Measurements from ENCODE around the gene ASF1A. TPM values are rescaled to one million over a fixed set of nuclear protein-coding genes. Genes with fewer than 3 reads are reported as not detected.

ASF1A gene
- total and polyA plus RNA-seq, 9 of the 15 experiments (the other 6 are each of a cell fraction or from before 2014, with no cell fraction given) = 31.5 to 45.3 (median 34.8) TPM

GRCh38 chr6:118896339-118897136 lies 2.6 kb downstream of the ASF1A start (continued):
- no peak for TF ChIP-seq ZBTB2 (IDR thresholded peaks at IDR 0.05)
- TF ChIP-seq CBX1 (IDR thresholded peaks at IDR 0.05; ENCODE audit: low read depth) = no peak
- no peak for TF ChIP-seq NELFE (IDR thresholded peaks at IDR 0.05; ENCODE audit: insufficient read depth, insufficient read length)
- TF ChIP-seq HDAC1 (IDR thresholded peaks at IDR 0.05) = no peak
- no peak for TF ChIP-seq ARID4B (CRISPR knock-in tag; IDR thresholded peaks at IDR 0.05)
- no peak for TF ChIP-seq ZNF780A (CRISPR knock-in tag; IDR thresholded peaks at IDR 0.05)
- no peak for TF ChIP-seq GATAD2B (IDR thresholded peaks at IDR 0.05; ENCODE audit: borderline replicate concordance)
- no peak for TF ChIP-seq ZNF12 (CRISPR knock-in tag; IDR thresholded peaks at IDR 0.05)
- no peak for TF ChIP-seq CEBPG (CRISPR knock-in tag; IDR thresholded peaks at IDR 0.05)
- TF ChIP-seq CEBPG (tag; conservative IDR thresholded peaks at IDR 0.05 in 1 of 2, IDR thresholded peaks at IDR 0.05 in 1 of 2) = no peak; a peak in 1 of 4 replicates
- TF ChIP-seq NKRF (IDR thresholded peaks at IDR 0.05; ENCODE audit: borderline replicate concordance) = no peak
- 0 out of 2 replicates have a peak, but pooled peaks have one; percentile 22 for TF ChIP-seq ZNF175 (CRISPR knock-in tag; IDR thresholded peaks at IDR 0.05; ENCODE audit: low read depth)
- TF ChIP-seq ZNF280A (IDR thresholded peaks at IDR 0.05; ENCODE audit: low read depth, partially characterized antibody) = no peak
- peak; percentile 66 for TF ChIP-seq MEIS2 (IDR thresholded peaks at IDR 0.05; ENCODE audit: partially characterized antibody)
- no peak for TF ChIP-seq ZNF586 (CRISPR knock-in tag; conservative IDR thresholded peaks at IDR 0.05)
- no peak for TF ChIP-seq ZFP36 (IDR thresholded peaks at IDR 0.05; ENCODE audit: low read depth, low read length, partially characterized antibody)
- no peak for TF ChIP-seq ELF4 (CRISPR knock-in tag; IDR thresholded peaks at IDR 0.05)
- no peak for TF ChIP-seq ZNF197 (CRISPR knock-in tag; IDR thresholded peaks at IDR 0.05; ENCODE audit: low read depth)
